ENCODE results near the gene OSBPL6.

OSBPL6 gene

DNA sequence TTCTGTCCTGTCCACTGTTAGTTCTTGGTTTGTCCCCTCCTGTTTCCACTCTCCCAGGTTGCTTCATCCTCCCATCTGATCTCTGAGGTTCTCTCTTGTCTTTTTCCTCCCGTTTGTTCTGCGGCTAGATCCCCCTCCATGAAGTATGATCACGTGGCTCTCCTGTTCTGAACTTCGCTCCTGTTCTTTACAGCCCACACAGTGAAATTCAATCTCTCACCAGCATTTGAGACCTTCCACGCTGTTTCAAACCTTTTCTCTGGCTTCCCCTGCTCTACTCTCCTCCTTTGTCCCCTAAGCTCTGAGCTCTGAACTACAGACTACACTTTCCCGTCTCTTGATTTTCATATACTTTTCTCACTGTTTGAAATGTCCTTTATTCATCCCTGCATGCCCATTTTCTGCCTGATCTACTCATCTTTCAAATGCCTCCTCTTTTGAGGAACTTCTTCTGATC is 83.5 kb downstream of the OSBPL6 start:
- no peak for DNase-seq

DNA sequence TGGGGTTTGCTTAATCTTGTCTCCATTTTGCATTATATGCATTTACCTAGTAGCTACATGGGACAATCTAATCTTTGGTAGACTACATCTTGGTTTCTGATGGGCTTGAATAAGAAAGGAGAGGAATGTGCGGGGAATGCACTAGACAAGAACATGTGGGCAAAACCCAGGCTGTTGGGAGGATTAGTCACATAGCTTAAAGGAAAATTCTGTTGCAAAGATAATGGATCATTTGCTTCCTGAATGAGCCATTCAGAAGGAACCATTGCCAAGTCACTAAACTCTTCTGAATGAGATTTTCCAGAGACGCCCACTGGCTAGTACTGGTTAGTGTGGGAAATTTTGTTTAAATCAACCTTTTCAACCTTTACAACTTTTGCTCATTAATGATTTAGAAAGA is 84.8 kb downstream of the OSBPL6 start:
- DNase-seq, result no peak

DNA sequence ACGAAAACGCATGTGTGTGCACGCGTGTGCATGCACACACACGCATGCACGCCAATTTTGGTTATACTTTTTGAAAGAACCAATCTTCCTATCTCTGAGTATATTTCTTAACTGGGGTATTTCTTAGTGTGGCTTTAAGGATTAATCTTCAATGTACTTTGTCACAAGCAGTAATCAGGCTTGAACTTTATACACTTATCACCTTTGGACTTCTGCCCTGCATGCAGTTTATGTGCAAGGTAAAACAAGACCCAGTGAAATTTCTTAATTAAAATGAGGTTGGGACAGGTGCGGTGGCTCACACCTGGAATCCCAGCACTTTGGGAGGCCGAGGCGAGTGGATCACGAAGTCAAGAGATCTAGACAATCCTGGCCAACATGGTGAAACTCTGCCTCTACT is 85.3 kb downstream of the OSBPL6 start:
- no peak for DNase-seq

DNA sequence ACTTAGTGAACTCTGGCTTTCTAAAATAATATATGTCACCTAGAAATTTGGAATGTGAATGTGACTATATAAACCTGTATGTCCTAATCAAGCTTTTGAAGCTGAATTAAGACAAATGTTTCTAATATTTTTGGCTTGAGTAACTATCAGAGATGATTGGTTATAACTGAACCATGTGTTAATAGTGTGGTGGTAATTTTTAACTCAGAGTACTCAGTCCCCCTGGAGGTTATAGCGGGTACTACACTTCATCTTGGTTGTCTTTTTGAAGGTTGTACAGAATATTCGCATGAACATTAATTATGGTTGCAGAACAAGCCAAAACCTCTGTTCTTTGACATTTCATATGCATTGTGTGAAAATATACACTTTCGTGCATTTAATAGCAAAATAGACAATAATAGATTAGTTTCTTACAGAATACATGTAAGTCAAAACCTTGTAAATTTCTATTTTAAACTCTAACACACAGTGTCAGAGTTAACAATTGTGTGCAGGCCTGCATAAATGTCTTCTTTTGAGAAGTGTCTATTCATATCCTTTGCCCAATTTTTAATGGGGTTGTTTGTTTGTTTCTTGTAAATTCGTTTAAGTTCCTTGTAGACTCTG is 86.0 kb downstream of the OSBPL6 start:
- peak; percentile 48 for DNase-seq

DNA sequence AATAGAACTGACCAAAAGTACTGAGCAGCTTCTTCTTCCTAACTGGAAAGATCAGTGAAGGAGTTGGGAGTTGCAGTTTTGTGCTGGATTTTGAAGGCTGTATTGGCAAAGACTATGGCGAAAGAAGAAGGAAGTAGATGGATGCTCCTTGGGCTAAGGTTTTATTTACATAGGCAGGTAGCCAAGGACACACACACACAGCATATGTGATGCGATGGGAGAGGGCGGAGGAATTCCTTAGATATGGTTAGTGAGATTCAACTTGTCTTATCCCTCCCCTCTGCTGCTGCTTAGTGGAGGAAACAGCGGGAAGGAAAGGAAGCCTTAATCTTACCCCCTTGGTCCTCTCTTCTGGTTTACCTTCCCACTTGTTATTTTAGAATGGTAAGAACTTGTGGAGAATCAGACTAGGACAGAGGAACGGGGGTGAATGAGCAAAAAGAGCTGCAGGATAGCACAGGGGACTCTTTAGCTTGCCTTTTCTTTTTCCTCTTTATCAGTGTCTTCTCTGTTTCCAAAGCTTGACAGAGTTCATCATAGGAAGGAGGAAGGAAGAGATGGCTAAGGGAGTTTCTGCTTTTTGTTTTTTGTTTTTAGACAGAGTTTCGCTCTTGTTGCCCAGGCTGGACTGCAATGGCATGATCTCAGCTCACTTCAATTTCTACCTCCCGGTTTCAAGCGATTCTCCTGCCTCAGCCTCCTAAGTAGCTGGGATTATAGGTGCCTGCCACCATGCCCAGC is 87.9 kb downstream of the OSBPL6 start:
- DNase-seq, result peak; percentile 66

DNA sequence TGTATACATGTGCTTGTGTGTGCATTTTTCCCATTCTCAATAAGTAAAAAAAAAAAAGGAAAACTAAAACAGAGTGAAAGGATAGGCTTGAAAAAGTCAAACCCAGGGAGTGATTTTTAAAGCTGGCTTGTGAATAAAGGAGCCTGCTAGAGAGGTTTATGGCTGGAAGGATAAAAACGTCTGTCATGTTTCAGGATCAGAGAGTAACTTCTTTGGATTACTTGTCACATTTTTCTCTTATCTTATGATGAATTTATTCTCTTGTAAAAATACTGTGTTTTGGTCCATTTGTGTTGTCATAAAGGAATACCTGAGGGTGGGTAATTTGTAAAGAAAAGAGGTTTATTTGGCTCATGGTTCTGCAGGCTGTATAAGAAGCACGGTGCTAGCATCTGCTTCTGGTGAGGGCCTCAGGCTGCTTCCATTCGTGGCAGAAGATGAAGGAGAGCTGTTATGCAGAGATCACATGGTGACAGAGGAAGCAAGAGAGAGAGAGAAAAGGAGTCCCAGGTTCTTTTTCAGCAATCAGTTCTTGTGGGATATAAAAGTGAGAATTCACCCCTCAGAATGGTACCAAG is 89.1 kb downstream of the OSBPL6 start:
- no peak for DNase-seq

DNA sequence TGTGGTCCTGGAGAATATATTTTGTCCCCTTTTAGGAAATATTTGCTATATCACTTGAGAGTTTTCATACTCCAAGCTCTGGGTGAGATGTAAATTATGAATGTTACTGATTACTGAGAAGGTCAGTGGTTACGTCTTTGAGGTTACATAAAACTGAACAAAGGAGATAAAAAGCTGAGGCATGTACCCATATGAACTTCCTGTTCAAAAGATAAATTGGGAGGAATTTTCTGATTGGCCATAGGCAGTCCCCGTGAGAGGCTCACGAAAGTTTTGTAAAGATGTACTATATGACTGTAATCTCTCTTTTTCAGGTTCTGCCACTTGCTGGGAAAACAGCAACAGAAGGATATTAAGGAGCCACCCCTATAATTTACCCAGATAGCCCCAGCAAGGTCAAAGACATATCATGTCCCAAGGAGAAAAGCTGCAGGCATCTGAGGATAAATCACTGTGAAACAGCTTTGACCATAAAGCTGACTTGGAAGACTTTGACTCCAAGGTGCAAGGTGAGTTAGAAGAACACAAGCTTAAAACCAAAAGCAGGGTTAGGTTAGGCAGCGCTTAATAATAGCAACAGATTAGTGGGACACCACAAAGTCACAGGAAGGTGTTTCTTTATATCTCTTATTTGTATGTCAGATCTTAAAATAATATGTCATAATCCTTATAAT is 90.4 kb downstream of the OSBPL6 start:
- DNase-seq, result no peak

DNA sequence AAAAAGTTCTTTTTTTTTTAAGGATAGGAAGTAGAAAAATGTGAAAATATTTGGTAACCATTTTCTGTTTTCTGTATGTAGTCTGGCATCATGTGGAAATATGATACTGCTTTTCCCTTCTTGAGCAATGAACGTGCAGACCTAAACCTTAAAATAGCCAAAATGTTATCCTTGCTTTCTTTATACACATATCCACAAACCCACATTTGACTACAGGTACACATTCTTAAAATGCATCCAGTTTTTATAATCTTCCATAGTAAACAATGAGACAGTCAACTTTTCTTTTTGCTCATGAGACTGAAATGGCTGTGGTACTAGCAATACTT is 90.9 kb downstream of the OSBPL6 start:
- no peak for DNase-seq

DNA sequence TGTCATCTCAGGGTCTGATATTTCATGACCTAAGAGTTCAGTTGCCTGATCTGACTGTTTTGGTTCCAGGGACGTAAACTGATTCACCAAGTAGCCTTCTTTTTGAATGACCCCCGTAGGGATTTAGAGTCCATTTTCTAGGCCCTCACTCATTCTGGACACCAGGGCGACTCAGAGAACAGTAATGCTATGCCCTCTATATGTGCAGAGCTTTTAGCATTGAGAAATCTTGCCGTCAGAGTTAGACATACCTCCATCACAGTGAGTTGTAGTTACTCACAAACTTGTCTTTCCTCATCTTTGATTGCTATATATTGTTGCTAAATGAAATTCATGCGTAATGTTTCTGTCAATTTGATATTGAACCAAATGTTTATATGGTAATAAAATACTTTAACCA is 92.3 kb downstream of the OSBPL6 start:
- no peak for DNase-seq

DNA sequence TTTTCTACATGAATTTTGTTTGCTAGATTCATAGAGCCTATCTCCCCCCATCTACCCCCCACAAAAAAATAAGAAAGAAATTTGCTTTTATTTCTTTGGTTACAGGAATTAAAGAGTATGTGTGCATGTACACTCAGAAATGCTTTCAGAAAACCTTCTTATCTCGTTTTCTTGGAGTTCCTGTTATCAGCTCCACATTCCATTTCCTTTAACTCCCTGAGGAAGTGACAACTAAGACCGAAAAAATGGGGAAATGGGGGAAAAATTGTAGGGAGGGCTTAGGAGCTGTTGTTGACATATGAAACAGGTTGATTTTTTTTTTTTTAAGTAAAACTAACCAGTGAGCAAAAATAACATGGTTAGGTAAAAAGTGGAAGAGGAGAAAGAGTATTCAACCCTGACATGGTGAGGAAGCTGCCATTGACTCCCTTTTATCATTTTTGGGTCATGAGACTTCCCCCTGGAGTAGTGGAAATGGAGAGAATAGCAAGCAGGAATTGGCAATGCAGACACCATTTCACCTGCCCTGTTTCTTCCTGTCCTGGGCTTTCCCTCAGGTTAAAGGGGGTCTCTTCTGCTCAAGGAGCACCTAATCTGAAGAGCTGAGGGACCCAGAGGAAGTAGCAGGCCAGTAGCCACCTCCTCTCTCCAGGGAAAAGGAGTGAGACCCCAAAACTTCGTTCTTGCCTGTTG is 93.5 kb downstream of the OSBPL6 start:
- DNase-seq, result no peak

DNA sequence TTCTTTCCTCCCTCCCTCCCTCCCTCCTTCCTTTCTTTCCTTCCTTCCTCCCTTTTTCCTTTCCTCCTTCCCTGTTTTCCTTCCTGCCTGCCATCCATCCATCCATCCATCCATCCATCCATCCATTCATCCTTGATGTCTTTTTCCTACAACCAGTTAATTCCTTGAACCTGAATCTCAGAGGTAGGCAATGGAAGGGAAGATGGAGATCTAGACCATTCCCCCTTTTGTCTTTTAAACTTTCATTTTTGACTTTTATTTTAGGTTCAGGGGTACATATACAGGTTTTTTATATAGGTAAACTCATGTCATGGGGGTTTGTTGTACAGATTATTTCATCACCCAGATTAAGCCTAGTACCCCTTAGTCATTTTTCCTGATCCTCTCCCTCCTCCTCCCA is 97.4 kb downstream of the OSBPL6 start:
- no peak for DNase-seq

DNA sequence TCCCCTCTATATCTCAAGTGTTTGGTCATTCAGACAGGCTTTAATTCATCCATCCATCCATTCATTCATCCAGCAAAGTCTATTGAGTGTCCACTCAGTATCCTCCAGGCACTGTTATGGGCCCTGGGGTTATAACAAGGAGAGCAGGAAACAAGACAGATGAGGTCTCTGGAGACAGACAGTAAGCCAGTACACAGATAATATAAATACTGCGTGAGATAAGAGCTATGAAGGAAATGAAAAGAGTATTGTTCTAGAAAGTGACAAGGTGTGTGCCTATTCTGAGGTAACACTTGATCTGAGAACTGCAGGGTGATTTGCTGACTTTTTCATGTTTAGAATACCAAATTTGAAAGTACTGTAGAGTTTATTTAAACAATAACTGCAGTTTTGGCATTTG is 98.3 kb downstream of the OSBPL6 start:
- DNase-seq, result peak; percentile 4

DNA sequence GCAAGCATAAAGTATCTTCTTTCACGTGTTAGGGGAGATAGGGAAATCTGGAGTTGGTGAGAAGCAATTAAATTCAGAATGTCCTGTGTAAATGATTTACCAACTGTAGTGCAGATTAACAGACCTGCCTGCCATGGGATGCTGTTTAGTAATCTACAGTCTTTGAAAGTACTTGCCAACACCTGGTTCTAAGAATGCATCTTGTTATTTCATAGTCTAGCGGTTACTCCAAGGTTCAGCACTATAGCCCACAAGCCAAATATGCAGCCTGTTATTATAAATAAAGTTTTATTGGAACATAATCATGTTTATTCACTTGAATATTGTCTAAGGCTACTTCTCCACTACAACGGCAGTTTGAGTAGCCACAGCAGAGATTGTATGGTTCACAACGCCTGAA is 100.8 kb downstream of the OSBPL6 start:
- DNase-seq, result peak; percentile 10

DNA sequence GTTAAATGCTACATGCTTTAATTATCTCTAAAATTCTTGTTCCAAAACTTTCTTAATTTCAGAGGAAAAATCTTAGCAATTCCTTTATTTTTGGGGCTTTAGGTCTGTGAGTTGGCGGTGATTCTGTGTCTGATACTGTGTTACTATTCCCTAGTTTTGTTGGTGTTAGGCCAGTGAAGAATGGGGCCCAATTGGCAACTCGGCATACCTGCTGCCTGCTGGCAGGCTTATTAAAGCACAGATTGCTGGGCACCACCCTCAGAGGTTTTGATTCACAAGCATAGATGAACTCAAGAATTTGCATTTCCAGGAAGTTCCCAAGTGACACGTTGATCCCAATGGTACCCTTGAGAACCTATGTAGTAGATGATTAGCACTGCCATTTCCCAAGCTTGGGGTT is 101.6 kb downstream of the OSBPL6 start:
- DNase-seq, result peak; percentile 33

DNA sequence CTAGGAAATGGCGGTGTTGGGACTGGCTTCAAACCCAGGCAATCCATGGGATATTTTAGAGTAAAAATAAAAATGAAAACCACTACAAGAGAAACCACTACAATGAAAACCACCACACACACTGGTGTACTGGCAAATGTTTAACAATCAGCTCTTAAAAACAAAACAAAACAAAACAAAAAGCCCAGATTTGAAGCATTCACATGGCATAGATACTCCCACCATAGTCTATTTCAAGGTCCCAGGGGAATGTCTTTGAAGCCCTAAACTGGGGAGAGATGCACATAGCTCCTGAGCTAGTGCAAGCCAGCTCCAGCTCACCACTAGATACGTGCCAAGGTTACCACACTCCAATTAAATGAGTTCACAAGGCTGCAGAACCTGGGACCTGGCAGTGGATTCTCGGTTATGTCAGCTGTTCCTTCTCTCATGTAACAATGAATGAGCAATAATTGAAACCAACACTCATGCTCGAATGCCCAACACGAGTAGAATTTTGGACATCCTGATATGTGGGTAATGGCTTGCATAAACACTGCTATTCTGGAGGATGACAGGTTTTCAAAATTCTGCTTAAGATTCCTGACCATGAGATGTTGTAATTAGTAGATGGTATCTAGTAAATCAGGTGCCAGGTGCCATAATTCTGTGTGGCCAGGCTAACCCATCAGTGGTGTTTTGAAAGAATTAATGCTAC is 102.2 kb downstream of the OSBPL6 start:
- DNase-seq, result no peak

DNA sequence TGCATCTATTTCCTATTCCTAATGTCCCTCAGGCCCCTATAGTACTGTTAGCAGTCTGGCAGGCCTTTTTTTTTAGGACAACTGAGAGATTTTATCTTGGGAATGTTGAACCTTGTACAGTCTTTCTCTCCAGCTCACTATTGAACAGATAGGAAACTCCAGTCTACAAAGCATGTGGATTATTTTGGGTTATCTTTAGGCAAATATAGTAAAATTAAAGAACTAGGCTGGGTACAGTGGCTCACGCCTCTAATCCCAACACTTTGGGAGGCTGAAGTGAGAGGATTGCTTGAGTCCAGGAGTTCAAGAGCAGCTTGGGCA is 102.7 kb downstream of the OSBPL6 start:
- DNase-seq, result no peak

DNA sequence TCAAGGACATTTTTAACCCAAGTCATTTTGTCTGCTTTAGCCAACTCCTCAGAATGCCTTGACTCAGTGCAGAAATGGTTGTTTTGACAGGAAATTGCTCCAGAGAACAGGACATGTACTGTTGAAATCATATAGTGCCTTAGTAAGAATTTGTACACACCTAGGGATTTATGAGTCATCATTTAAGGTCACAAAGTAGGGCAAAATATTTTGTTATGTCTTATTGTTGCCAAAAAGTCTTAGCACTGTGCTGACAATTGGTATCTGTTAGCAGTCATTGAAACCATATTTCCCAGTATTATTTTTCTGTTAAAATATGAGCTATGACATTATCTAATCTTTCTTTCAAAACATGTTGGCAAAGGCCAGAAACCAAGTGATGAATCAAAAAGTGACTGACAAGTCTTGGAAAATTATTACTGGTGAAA is 104.5 kb downstream of the OSBPL6 start:
- DNase-seq, result no peak

DNA sequence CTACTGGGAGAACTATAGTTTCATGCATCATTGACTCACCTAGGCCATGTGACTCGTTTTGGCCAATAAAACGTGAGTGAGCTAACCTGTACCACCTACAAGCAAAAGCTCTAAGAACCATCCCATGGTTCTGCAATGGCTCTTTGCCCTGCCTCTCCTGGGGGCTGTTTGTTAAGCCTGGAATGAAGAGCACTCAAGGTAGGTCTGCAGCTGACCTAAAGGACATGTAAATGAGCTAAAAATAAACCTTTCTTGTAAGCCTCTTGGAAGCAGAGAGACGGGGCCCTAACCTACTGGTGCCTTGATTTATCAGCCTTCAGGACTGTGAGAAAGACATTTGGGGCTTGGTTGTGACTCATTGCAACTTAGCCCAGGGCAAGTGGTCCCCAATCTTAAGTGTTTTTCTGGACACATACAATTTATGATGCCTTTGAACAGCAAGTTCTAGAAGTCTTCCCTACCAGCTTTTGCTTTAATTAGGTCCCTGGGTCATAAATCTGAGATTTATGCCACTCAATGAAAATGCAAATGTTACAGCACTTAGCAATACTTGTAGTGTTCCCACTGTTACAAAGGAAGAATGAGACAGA is 107.4 kb downstream of the OSBPL6 start:
- DNase-seq, result no peak

DNA sequence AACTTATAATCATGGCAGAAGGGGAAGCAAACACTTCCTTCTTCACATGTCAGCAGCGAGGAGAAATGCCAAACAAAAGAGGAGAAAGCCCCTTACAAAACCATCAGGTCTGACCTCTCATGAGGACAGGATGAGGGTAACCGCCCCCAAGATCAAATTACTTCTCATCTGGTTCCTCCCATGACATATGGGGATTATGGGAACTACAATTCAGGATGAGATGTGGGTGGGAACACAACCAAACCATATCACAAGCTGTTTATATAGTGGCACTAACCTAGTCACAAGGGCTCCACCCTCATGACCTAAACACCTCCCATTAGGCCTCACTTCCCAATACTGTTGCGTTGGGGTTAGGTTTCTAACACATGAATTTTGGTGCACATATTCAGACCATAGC is 110.0 kb downstream of the OSBPL6 start:
- DNase-seq, result peak; percentile 59

DNA sequence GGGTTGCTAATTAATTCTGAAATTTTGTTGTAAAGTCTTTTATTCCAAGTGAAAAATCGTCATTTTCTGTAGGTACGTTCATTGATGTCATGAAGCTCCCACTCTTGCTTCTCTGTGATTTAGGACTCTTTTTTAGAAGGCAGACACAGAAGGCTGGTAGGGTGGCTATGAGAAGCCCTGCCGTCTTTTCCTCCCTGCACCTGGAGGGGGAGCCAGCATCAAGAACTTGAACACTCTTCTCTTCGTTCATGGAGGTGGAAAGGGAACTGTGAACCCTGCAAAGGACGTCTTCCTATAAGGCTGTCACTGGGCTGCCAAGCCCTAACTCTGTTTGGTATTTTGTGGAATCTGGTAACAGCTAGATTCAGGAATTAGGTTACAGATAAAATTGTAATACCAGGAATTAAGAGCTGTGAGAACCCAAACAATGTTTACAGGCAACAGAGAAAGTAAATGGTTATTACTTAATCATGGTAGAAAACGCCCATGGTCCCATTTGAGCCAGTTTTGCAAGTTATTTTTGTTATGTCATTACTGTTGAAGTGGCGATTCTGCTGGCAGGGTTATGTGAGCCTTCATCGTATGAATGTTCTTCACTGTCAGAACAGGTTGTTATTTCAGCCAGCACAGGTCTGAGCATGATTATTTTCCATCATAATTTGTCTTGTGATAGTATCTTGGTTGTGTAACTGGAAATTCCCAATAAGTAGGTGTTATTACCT is 112.2 kb downstream of the OSBPL6 start:
- peak; percentile 70 for DNase-seq

DNA sequence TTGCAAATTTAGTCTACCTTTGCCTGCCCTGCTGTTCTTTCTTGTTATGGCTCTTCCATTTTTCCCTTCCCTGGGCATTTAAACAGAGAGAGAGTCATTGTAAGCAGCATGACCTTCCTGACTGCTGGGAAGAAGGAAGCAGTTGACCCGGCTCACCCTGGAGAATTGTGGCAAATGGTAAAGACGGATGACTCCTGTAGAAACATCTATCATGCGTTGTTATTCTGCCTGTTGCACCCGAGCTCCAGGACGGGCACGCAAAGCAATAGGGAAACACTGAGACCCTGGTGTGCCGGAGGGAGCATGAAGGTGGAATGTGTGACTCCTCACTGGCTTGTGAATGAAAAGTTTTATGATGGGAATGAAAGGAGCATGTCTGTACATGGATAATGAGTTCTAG is 113.3 kb downstream of the OSBPL6 start:
- no peak for DNase-seq

DNA sequence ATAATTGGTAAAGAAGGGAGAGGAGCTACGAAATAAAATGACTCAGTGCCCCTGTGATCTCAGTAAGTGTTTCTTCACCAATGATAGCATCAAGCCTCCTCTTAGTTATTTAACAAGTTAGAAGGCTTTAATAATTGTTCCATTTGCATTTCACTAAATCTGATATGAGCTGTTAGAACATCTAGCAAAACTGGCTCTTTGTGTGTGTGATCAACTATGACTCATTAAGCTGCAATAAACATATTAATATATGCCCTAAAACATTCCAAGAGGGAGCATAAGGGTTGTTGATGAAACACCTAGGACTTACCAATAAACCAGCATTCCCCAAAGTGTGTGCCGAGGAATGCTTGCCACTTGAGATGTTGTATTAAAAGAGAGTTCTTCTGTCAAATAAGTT is 115.2 kb downstream of the OSBPL6 start:
- peak; percentile 2 for DNase-seq

All from NCI-H69 (cell line).